GM23338 (cell line): ENCODE data around the gene TMEM138.

Experiments used
- CREB1 ChIP-seq: fragments of 250-450 bp; sonication (Bioruptor Pico); IDR thresholded peaks from 2 replicates; pipeline ENCODE4 v1.5.0; 2020; ENCODE audit warnings: low read depth, mild to moderate bottlenecking, moderate library complexity
- CTCF ChIP-seq, 2 experiments: fragments of 200-600 bp in 1 of 2; sonication (generic) in 1 of 2; conservative IDR thresholded peaks; 2 replicates each; pipeline versions ENCODE4 v1.5.1 to v1.6.1; 2016 to 2017; ENCODE audit warnings: antibody characterized with exemption in 2 of 2, low read depth in 2 of 2, mild to moderate bottlenecking in 2 of 2, moderate library complexity in 1 of 2
- ETS1 ChIP-seq: IDR thresholded peaks from 2 replicates; pipeline ENCODE4 v1.6.1; 2016; ENCODE audit warnings: antibody characterized with exemption
- EZH2 ChIP-seq: fragments of 200-600 bp; sonication (generic); IDR thresholded peaks from one replicate; pipeline ENCODE4 v1.8.0; 2017; ENCODE audit warnings: antibody characterized with exemption, mild to moderate bottlenecking, low read depth; ENCODE audit not compliant: unreplicated experiment
- EZH2phosphoT487 ChIP-seq: fragments of 200-600 bp; sonication (generic); IDR thresholded peaks from one replicate; pipeline ENCODE4 v1.8.1; 2018; ENCODE audit warnings: antibody characterized with exemption; ENCODE audit not compliant: unreplicated experiment
- JUNB ChIP-seq: IDR thresholded peaks from one replicate; pipeline ENCODE4 v1.6.1; 2016; ENCODE audit warnings: antibody characterized with exemption; ENCODE audit not compliant: unreplicated experiment
- POLR2AphosphoS5 ChIP-seq: IDR thresholded peaks from 2 replicates; pipeline ENCODE4 v1.6.1; 2016; ENCODE audit warnings: antibody characterized with exemption, low read depth
- REST ChIP-seq: IDR thresholded peaks from one replicate; pipeline ENCODE4 v1.6.1; 2018; ENCODE audit warnings: antibody characterized with exemption; ENCODE audit not compliant: unreplicated experiment
- STAT1 ChIP-seq: IDR thresholded peaks from one replicate; pipeline ENCODE4 v1.6.1; 2016; ENCODE audit warnings: antibody characterized with exemption; ENCODE audit not compliant: unreplicated experiment
- ZNF114 ChIP-seq: fragments of 250-450 bp; sonication (Bioruptor Pico); IDR thresholded peaks from 2 replicates; pipeline ENCODE4 v1.5.0; 2020; ENCODE audit warnings: mild to moderate bottlenecking, moderate library complexity

- TF ChIP-seq REST: no peak
- no peak for TF ChIP-seq CTCF (conservative IDR thresholded peaks at IDR 0.05; ENCODE audit: low read depth in 2 of 2)
- TF ChIP-seq EZH2: no peak
- TF ChIP-seq POLR2AphosphoS5: no peak
- TF ChIP-seq JUNB: no peak
- no peak for TF ChIP-seq EZH2phosphoT487
- TF ChIP-seq STAT1: no peak
- no peak for TF ChIP-seq ETS1
- no peak for TF ChIP-seq CREB1 (CRISPR knock-in tag)
- TF ChIP-seq ZNF114 (CRISPR knock-in tag): no peak
Observed at GRCh38 chr11:61334434-61335354, 27.5 kb upstream of the TMEM138 start.
